ENCODE results near the gene ASPM. TPM values are rescaled to one million over a fixed set of nuclear protein-coding genes. Genes with fewer than 3 reads are reported as not detected.

Gene ASPM
- polyA plus RNA-seq, 1 of the 3 experiments (the other 2 are of a cell fraction): 3.0 TPM

GRCh38 chr1:197062692-197063091, 83.8 kb downstream of the ASPM start:
- Histone ChIP-seq H4K20me1 (ENCODE audit: insufficient read depth) (no peaks in the 10 kb centered on the region), H3K27me3 (ENCODE audit: insufficient read depth) (no peaks in the 10 kb centered on the region), H2AFZ (ENCODE audit: low read depth) (0 out of 2 replicates have a peak overlapping the region, but pooled peaks have one; percentile 35), H3K27ac (ENCODE audit: low read depth in 2 of 2, low read length in 1 of 2) (no peak overlapping the region), H3K36me3 (replicated peaks in 1 of 2; ENCODE audit: control insufficient read depth in 1 of 2, insufficient read depth in 2 of 2, low read length in 1 of 2) (no peaks in the 10 kb centered on the region), H3F3A (replicated peaks; ENCODE audit: insufficient read depth) (no peaks in the 10 kb centered on the region), H3K4me3 (ENCODE audit: low read depth in 2 of 2, low read length in 1 of 2) (no peak overlapping the region), H3K9ac (no peak overlapping the region), H3K9me3 (no peaks in the 10 kb centered on the region), H3K4me2 (no peak overlapping the region), H3K79me2 (ENCODE audit: insufficient read depth) (no peaks in the 10 kb centered on the region), H3K9me2 (no peaks in the 10 kb centered on the region), H3K4me1 (ENCODE audit: control insufficient read depth in 1 of 2, insufficient read depth in 2 of 2, low read depth in 1 of 2, low read length in 1 of 2) (no peaks in the 10 kb centered on the region; a peak in 1 of 4 replicates)
- CTCF ChIA-PET: no interaction called here
- WGBS (ENCODE audit: low lambda C conversion rate): 50% methylated on average over 2 of the region's 2 CpGs
- no peak for TF ChIP-seq EP300 (IDR thresholded peaks at IDR 0.05; ENCODE audit: borderline replicate concordance in 1 of 2, low read depth in 1 of 2, low read length in 1 of 2)
- no peak for DNase-seq
- POLR2A ChIA-PET: no interaction called here

DNA sequence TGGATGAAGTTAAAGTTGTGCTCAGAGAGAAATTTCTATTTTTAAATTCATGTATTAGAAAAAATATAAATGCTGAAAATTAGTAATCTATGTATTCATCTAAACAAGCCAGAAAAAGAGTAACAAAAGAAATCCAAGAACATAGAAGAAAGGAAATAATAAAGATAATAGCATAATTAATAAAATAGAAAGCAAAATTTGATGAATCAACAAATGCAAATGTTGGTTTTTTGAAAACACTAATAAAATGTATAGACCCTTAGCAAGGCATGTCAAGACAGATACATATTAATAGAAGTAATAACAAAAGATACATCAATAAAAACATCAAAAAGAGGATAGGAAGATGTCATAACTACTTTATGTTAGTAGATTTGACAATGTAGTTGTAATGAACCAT, 97.4 kb downstream of the ASPM start:
- no peak overlapping the region for H2AFZ ChIP-seq (ENCODE audit: low read depth)
- no peaks in the 10 kb centered on the region for H3K4me1 ChIP-seq (ENCODE audit: control insufficient read depth in 1 of 2, insufficient read depth in 2 of 2, low read depth in 1 of 2, low read length in 1 of 2)
- H3K9me3 ChIP-seq: no peaks in the 10 kb centered on the region
- H3K27ac ChIP-seq (ENCODE audit: low read depth in 2 of 2, low read length in 1 of 2): no peak overlapping the region
- H3K4me3 ChIP-seq (ENCODE audit: low read depth in 2 of 2, low read length in 1 of 2): no peak overlapping the region
- no peaks in the 10 kb centered on the region for H3K9me2 ChIP-seq
- H4K20me1 ChIP-seq (ENCODE audit: insufficient read depth): no peaks in the 10 kb centered on the region
- H3K79me2 ChIP-seq (ENCODE audit: insufficient read depth): no peaks in the 10 kb centered on the region
- H3F3A ChIP-seq (replicated peaks; ENCODE audit: insufficient read depth): no peaks in the 10 kb centered on the region
- DNase-seq: no peak
- TF ChIP-seq MEF2A (IDR thresholded peaks at IDR 0.05; ENCODE audit: borderline replicate concordance, low read depth) (no peak), FOXJ3 (CRISPR knock-in tag; IDR thresholded peaks at IDR 0.05) (no peak), YY1 (IDR thresholded peaks at IDR 0.05; ENCODE audit: low read depth) (no peak), MXI1 (IDR thresholded peaks at IDR 0.05; ENCODE audit: low read depth, low read length) (no peak), PBX3 (IDR thresholded peaks at IDR 0.05) (no peak), RFX5 (IDR thresholded peaks at IDR 0.05; ENCODE audit: low read length) (no peak)
- TF ChIP-seq, protein P1, sequence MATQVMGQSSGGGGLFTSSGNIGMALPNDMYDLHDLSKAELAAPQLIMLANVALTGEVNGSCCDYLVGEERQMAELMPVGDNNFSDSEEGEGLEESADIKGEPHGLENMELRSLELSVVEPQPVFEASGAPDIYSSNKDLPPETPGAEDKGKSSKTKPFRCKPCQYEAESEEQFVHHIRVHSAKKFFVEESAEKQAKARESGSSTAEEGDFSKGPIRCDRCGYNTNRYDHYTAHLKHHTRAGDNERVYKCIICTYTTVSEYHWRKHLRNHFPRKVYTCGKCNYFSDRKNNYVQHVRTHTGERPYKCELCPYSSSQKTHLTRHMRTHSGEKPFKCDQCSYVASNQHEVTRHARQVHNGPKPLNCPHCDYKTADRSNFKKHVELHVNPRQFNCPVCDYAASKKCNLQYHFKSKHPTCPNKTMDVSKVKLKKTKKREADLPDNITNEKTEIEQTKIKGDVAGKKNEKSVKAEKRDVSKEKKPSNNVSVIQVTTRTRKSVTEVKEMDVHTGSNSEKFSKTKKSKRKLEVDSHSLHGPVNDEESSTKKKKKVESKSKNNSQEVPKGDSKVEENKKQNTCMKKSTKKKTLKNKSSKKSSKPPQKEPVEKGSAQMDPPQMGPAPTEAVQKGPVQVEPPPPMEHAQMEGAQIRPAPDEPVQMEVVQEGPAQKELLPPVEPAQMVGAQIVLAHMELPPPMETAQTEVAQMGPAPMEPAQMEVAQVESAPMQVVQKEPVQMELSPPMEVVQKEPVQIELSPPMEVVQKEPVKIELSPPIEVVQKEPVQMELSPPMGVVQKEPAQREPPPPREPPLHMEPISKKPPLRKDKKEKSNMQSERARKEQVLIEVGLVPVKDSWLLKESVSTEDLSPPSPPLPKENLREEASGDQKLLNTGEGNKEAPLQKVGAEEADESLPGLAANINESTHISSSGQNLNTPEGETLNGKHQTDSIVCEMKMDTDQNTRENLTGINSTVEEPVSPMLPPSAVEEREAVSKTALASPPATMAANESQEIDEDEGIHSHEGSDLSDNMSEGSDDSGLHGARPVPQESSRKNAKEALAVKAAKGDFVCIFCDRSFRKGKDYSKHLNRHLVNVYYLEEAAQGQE (IDR thresholded peaks at IDR 0.05; ENCODE audit: low read depth, low read length): no peak
- no peak overlapping the region for H3K9ac ChIP-seq
- H3K27me3 ChIP-seq (ENCODE audit: insufficient read depth): no peaks in the 10 kb centered on the region
- H3K36me3 ChIP-seq (replicated peaks in 1 of 2; ENCODE audit: control insufficient read depth in 1 of 2, insufficient read depth in 2 of 2, low read length in 1 of 2): no peaks in the 10 kb centered on the region
- no peak overlapping the region for H3K4me2 ChIP-seq
- CTCF ChIA-PET: interaction anchor here (0.7 kb wide), 1 partner anchor 21 kb away, joined by 3 read pairs; no protein-coding TSS in a partner anchor
- POLR2A ChIA-PET: no interaction called here
